Testis (tissue), 2 donors: Measurements from ENCODE around the gene GNL1.

Source experiments
- POLR2A ChIP-seq: fragments of 450-650 bp; IDR thresholded peaks from one replicate; pipeline ENCODE4 v1.6.1; 2017; ENCODE audit warnings: antibody characterized with exemption, mild to moderate bottlenecking, moderate library complexity
- TF ChIP-seq, protein P1 (sequence below), 3 experiments: fragments of 450-650 bp in 2 of 3; fragments of 200-600 bp in 1 of 3; sonication (generic) in 1 of 3; IDR thresholded peaks; one replicate each; pipeline ENCODE4 v1.5.1; 2016 to 2019; ENCODE audit warnings: antibody characterized with exemption in 3 of 3, mild to moderate bottlenecking in 2 of 3, moderate library complexity in 1 of 3

DNA sequence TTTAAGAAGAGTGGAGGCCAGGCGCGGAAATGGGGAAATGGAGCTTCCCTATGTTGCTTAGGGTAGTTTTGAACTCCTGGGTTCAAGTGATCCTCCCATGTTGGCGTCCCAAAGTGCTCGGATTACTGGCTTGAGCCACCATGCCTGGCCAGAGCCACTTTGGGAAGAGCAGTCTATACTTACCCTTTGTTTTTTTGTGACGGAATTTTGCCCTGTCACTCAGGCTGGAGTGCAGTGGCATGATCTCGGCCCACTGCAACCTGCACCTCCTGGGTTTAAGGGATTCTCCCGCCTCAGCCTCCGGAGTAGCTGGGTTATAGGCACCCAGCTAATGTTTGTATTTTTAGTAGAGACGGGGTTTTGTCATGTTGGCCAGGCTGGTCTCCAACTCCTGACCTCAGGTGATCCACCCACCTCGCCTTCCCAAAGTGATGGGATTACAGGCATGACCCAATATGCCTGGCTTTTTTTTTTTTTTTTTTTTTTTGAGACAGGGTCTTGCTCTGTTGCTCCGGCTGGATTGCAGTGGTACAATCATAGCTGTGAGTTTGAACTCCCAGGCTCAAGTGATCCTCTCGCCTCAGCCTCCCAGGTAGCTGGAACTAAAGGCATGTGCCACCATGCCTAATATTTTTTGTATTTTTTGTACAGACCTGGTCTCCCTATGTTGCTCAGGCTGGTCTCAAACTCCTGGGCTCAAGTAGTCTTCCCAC lies 42.8 kb upstream of the GNL1 start:
- TF ChIP-seq, protein P1, sequence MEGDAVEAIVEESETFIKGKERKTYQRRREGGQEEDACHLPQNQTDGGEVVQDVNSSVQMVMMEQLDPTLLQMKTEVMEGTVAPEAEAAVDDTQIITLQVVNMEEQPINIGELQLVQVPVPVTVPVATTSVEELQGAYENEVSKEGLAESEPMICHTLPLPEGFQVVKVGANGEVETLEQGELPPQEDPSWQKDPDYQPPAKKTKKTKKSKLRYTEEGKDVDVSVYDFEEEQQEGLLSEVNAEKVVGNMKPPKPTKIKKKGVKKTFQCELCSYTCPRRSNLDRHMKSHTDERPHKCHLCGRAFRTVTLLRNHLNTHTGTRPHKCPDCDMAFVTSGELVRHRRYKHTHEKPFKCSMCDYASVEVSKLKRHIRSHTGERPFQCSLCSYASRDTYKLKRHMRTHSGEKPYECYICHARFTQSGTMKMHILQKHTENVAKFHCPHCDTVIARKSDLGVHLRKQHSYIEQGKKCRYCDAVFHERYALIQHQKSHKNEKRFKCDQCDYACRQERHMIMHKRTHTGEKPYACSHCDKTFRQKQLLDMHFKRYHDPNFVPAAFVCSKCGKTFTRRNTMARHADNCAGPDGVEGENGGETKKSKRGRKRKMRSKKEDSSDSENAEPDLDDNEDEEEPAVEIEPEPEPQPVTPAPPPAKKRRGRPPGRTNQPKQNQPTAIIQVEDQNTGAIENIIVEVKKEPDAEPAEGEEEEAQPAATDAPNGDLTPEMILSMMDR (IDR thresholded peaks at IDR 0.05), result no peak
- no peak for TF ChIP-seq POLR2A
